Measurements from ENCODE around the gene ERO1B. TPM values are rescaled to one million over a fixed set of nuclear protein-coding genes. Genes with fewer than 3 reads are reported as not detected.
"Not testable (repeated sequence)": the region's sequence is repeated elsewhere in the genome, so short reads cannot be mapped to it uniquely, and the experiment has no call there.

Gene ERO1B
- 10 to 100 TPM in 2 of 6 donors, 1 to 10 TPM in 4; 4.1 to 14.5 (median 6.8) TPM for total RNA-seq

DNA sequence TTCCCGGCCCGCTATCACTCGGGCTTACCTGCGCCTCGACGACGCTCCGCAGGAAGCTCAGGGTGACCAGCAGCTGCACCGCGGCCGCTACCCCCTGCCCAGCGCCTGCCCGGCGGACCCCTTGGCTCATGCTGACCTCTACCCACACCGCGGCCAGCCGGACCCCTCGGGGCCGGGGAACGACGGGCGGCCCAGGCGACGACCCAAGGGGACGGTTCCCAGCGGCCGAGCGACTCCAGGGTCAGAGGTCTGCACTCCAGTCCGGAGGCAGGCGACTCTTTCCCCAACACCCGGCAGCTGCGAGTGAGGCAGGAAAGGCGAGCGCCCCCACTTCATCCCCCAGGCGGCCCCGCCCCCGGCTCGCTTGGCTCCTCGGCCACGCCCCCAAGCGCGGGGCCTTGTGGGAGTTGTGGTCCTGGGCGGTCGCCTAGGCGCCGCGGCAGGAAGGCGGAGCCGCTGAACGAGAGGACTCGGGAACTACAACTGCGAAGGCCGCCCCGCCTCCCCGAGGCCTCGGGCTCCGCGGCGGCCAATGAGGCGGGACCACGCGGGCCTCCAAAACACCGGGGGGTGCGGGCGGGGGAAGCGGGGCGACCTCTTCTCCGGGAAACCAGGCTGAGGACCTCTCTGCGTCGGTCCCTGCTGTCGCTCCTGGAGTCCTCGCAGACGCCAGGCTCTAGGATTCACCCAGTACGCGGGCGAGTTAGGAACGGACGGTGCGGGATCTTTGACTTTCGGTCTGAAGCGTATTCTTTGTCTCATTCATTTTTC is at the start of gene ERO1B:
Gene ERO1B, minus strand, starts transcription at position 305 of the 771 bp plus-strand sequence. Its CDS starts 175 bp downstream, at position 130.
- peak; percentile 99 to 100 for DNase-seq
- TF ChIP-seq, protein P1, sequence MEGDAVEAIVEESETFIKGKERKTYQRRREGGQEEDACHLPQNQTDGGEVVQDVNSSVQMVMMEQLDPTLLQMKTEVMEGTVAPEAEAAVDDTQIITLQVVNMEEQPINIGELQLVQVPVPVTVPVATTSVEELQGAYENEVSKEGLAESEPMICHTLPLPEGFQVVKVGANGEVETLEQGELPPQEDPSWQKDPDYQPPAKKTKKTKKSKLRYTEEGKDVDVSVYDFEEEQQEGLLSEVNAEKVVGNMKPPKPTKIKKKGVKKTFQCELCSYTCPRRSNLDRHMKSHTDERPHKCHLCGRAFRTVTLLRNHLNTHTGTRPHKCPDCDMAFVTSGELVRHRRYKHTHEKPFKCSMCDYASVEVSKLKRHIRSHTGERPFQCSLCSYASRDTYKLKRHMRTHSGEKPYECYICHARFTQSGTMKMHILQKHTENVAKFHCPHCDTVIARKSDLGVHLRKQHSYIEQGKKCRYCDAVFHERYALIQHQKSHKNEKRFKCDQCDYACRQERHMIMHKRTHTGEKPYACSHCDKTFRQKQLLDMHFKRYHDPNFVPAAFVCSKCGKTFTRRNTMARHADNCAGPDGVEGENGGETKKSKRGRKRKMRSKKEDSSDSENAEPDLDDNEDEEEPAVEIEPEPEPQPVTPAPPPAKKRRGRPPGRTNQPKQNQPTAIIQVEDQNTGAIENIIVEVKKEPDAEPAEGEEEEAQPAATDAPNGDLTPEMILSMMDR (IDR thresholded peaks at IDR 0.05): no peak
- TF ChIP-seq POLR2AphosphoS5 (IDR thresholded peaks at IDR 0.05): peak; percentile 60 to 97
- peak in 1 of 4 donors; percentile 3 for TF ChIP-seq EP300 (IDR thresholded peaks at IDR 0.05)
- TF ChIP-seq POLR2A (IDR thresholded peaks at IDR 0.05): peak; percentile 34 to 94 (median 90)
- peak within 1 kb of the TSS; percentile 70 to 98 (median 86) for H3K4me3 ChIP-seq
- H3K27me3 ChIP-seq: no peaks in the 10 kb centered on the region
- WGBS, 2 donors: 0 to 5% methylated on average over 3 to 35 of the region's 81 CpGs
- H3K4me1 ChIP-seq: peaks cover 8 to 16% (median 12%) of the 10 kb centered on the region in 4 donors
- no peaks in the 10 kb centered on the region for H3K9me3 ChIP-seq
- peak within 1 kb of the TSS; percentile 76 to 88 (median 85) for H3K27ac ChIP-seq
- no peaks in the 10 kb centered on the region for H3K36me3 ChIP-seq
- peak; percentile 99 to 100 for ATAC-seq (ENCODE audit: low FRiP score in 2 of 2)

DNA sequence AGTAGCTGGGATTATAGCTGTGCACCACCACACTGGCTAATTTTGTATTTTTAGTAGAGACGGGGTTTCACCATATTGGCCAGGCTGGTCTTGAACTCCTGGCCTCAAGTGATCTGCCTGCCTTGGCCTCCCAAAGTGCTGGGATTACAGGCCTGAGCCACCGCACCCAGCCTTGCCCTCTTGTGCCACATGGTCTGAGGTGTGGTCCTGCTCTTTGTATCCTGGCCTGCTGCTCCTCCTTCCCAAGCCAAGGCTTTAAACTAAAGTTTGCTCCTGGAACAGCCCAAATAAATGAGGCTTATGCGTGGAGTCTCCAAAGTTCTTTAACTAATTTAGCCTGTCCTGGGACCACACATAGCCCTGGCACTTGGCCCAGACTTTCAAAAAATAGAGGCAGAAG is 49.7 kb upstream of the ERO1B start:
- not testable (repeated sequence) for DNase-seq; H3K27me3 ChIP-seq; H3K27ac ChIP-seq; H3K4me3 ChIP-seq; ATAC-seq (ENCODE audit: low FRiP score in 2 of 2); H3K9me3 ChIP-seq; H3K4me1 ChIP-seq; H3K36me3 ChIP-seq
- 81 to 89% methylated on average over 2 to 3 of the region's 3 CpGs for WGBS, 2 donors

- H3K9me3 ChIP-seq: peaks cover 9 to 17% (median 12%) of the 10 kb centered on the region in 4 donors
- no peaks in the 10 kb centered on the region for H3K4me1 ChIP-seq
- DNase-seq (no peak), ATAC-seq (ENCODE audit: low FRiP score in 2 of 2) (no peak)
- no peak overlapping the region for H3K4me3 ChIP-seq
- H3K27ac ChIP-seq: no peak overlapping the region
- TF ChIP-seq, protein P1 (IDR thresholded peaks at IDR 0.05): no peak
- no peak for TF ChIP-seq POLR2A (IDR thresholded peaks at IDR 0.05)
- no peak for TF ChIP-seq POLR2AphosphoS5 (IDR thresholded peaks at IDR 0.05)
- TF ChIP-seq EP300 (IDR thresholded peaks at IDR 0.05): no peak
- no peaks in the 10 kb centered on the region for H3K36me3 ChIP-seq
- 3 to 25% methylated on average over 1 of the region's 1 CpG for WGBS, 2 donors
- H3K27me3 ChIP-seq: no peaks in the 10 kb centered on the region
Observed at GRCh38 chr1:236326432-236326831, 44.7 kb upstream of the ERO1B start.

DNA sequence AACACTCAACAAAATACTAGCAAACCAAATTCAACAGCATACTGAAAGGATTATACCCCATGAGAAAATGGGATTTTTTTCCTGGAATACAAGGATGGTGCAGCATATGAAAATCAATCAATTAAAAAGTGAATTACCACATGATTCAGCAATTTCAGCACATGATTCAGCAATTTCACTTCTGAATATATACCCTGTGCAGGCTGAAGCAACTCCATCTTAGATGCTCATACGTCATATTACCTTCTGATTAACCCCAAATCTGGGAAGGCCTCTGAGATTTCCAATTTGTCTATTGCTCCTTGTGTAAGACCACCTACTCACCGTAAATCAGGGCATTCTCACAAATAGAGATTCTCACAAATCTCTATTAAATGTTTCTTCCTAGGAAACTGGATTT is 43.8 kb upstream of the ERO1B start:
- H3K27me3 ChIP-seq: no peaks in the 10 kb centered on the region
- ATAC-seq (ENCODE audit: low FRiP score in 2 of 2) (no peak), DNase-seq (no peak)
- TF ChIP-seq POLR2A (IDR thresholded peaks at IDR 0.05) (no peak), POLR2AphosphoS5 (IDR thresholded peaks at IDR 0.05) (no peak), EP300 (IDR thresholded peaks at IDR 0.05) (no peak)
- TF ChIP-seq, protein P1 (IDR thresholded peaks at IDR 0.05): no peak
- no peaks in the 10 kb centered on the region for H3K36me3 ChIP-seq
- no peak overlapping the region for H3K4me3 ChIP-seq
- 92 to 93% methylated on average over 2 of the region's 2 CpGs for WGBS, 2 donors
- H3K27ac ChIP-seq: no peak overlapping the region
- no peaks in the 10 kb centered on the region for H3K4me1 ChIP-seq
- peaks cover 9 to 17% (median 12%) of the 10 kb centered on the region in 4 donors for H3K9me3 ChIP-seq

GRCh38 chr1:236323819-236324411 is 42.2 kb upstream of the ERO1B start:
- DNase-seq (no peak), ATAC-seq (ENCODE audit: low FRiP score in 2 of 2) (no peak)
- Histone ChIP-seq H3K27ac (no peak overlapping the region), H3K27me3 (no peaks in the 10 kb centered on the region), H3K9me3 (peaks cover 9 to 17% (median 12%) of the 10 kb centered on the region in 4 donors), H3K4me3 (no peak overlapping the region), H3K4me1 (no peaks in the 10 kb centered on the region), H3K36me3 (no peaks in the 10 kb centered on the region)
- TF ChIP-seq POLR2AphosphoS5 (IDR thresholded peaks at IDR 0.05) (no peak), EP300 (IDR thresholded peaks at IDR 0.05) (no peak), POLR2A (IDR thresholded peaks at IDR 0.05) (no peak)
- TF ChIP-seq, protein P1 (IDR thresholded peaks at IDR 0.05): no peak

Measured in upper lobe of left lung (tissue), 6 donors.